D721Med (cell line): ENCODE results near the gene WDR54.
"Not testable (repeated sequence)": the region's sequence is repeated elsewhere in the genome, so short reads cannot be mapped to it uniquely, and the experiment has no call there.

ENCODE experiments used
- DNase-seq: peaks from one replicate; pipeline ENCODE4 v3.0.0; 2011; ENCODE audit warnings: low spot score; ENCODE audit not compliant: insufficient read length
- FAIRE-seq: peaks from 2 replicates; lab custom pipeline; 2011; peaks lifted over from hg19 to GRCh38; lab: Jason Lieb, UNC
- TF ChIP-seq, protein P1 (sequence below): IDR thresholded peaks from 2 replicates; pipeline ENCODE4 v1.5.1; 2012; ENCODE audit warnings: mild to moderate bottlenecking, control low read depth; ENCODE audit not compliant: insufficient read depth; ENCODE audit errors: missing control alignments

WDR54 gene

DNA sequence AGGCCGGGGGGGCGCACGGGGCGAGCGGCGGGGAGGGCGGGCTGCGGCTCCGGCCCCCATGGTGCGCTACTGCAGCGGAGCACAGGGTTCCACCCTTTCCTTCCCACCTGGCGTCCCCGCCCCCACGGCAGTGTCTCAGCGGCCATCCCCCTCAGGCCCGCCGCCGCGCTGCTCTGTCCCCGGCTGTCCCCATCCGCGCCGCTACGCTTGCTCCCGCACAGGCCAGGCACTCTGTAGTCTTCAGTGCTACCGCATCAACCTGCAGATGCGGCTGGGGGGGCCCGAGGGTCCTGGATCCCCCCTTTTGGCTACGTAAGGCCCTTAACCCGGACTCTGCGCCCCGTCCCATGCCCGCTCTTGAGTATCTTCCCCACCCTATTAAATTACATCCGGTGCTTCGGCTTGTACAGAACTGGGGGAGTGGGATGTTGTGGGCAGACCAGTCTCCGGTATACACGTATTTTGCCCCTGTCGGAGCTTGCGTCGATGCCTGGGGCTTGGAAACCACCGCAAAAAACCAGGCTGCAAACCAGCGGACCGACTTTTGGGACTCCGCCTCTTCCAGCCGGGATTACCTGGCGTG lies 36.1 kb downstream of the WDR54 start:
- TF ChIP-seq, protein P1, sequence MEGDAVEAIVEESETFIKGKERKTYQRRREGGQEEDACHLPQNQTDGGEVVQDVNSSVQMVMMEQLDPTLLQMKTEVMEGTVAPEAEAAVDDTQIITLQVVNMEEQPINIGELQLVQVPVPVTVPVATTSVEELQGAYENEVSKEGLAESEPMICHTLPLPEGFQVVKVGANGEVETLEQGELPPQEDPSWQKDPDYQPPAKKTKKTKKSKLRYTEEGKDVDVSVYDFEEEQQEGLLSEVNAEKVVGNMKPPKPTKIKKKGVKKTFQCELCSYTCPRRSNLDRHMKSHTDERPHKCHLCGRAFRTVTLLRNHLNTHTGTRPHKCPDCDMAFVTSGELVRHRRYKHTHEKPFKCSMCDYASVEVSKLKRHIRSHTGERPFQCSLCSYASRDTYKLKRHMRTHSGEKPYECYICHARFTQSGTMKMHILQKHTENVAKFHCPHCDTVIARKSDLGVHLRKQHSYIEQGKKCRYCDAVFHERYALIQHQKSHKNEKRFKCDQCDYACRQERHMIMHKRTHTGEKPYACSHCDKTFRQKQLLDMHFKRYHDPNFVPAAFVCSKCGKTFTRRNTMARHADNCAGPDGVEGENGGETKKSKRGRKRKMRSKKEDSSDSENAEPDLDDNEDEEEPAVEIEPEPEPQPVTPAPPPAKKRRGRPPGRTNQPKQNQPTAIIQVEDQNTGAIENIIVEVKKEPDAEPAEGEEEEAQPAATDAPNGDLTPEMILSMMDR, result no peak
- no peak for FAIRE-seq
- no peak for DNase-seq

DNA sequence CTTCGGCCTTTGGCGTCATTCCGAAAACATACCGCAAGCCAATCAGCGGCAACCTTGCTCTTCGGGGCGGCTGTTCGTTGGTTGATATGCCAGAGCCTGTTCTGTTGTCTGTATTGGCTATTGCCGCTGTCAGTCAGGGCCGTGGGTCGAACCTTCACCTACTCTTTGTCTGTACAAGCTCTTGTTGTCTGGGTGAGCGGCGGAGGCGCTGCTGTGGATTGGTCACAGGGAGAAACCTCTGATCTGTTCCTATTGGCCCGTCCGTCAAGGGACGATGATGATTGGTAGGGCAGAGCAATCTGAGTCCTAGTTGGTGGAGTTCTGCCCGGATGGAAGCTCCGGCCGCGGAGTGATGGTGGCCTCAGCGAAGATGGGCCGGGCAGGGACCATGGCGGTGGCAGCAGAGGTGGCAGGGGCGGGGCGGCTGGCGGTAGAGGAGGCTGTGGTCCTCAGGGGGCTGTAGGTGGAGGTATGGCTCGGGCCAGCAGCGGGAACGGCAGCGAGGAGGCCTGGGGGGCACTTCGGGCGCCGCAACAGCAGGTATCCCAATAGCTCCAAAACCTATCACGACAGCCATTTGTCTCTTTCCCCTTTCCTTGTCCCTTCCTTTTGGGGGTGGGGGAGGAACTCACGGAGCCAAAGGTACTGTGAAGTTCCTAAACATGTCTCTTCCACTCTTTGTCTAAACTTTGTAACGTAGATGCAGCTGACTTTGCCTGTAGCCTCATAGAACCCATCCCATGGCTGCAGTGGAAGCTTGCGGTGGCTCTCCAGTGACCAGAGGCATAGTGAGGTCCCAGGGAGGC lies 36.8 kb downstream of the WDR54 start, which contains the start of gene WBP1:
WBP1 (plus strand) TSS at position 307 of the 806 bp plus-strand sequence; CDS start at position 472, 165 bp downstream.
- DNase-seq (peak; percentile 84), FAIRE-seq (peak; percentile 35)
- TF ChIP-seq, protein P1, result no peak

DNA sequence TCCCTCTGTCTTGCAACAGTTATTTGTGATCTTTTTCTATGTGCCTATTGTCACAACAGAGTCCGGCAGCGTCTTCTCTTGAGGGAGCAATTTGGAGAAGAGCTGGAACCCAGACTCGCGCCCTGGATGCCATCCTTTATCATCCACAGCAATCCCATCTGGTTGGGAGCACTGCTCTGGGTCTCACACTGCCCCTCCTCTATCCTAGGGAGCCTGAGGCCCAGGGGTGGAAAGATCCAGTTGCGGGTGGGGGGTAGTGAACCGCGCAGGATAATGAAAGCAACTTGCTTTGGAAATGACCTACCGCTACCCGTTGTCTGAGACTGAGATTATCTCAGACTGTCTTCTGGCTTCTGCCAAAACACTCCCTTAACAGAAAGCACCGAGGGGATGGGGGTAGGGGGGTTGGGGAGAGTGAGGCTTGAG lies 37.4 kb downstream of the WDR54 start:
- DNase-seq (no peak), FAIRE-seq (no peak)
- TF ChIP-seq, protein P1, result no peak

DNA sequence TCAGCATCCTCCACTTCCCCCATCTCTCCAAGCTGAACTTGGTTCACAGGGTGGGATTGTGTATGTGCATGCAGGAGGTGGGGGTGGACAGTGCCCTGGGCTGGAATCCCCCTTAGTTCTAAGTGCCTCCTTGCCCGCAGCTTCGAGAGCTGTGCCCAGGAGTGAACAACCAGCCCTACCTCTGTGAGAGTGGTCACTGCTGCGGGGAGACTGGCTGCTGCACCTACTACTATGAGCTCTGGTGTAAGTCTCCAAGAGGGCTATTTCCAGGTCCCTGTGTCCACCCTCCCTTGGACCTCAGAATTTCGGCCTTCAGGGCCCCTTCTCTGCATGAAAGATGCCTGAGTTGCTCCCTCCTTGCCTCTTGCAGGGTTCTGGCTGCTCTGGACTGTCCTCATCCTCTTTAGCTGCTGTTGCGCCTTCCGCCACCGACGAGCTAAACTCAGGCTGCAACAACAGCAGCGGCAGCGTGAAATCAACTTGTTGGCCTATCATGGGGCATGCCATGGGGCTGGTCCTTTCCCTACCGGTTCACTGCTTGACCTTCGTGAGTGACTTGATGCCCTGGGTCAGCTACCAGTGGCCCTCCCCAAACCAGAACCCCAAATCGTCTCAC lies 38.1 kb downstream of the WDR54 start:
- not testable (repeated sequence) for FAIRE-seq, DNase-seq

DNA sequence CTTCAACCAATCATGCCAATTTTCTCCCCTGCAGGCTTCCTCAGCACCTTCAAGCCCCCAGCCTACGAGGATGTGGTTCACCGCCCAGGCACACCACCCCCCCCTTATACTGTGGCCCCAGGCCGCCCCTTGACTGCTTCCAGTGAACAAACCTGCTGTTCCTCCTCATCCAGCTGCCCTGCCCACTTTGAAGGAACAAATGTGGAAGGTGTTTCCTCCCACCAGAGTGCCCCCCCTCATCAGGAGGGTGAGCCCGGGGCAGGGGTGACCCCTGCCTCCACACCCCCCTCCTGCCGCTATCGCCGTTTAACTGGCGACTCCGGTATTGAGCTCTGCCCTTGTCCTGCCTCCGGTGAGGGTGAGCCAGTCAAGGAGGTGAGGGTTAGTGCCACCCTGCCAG lies 38.7 kb downstream of the WDR54 start:
- not testable (repeated sequence) for FAIRE-seq, DNase-seq

DNA sequence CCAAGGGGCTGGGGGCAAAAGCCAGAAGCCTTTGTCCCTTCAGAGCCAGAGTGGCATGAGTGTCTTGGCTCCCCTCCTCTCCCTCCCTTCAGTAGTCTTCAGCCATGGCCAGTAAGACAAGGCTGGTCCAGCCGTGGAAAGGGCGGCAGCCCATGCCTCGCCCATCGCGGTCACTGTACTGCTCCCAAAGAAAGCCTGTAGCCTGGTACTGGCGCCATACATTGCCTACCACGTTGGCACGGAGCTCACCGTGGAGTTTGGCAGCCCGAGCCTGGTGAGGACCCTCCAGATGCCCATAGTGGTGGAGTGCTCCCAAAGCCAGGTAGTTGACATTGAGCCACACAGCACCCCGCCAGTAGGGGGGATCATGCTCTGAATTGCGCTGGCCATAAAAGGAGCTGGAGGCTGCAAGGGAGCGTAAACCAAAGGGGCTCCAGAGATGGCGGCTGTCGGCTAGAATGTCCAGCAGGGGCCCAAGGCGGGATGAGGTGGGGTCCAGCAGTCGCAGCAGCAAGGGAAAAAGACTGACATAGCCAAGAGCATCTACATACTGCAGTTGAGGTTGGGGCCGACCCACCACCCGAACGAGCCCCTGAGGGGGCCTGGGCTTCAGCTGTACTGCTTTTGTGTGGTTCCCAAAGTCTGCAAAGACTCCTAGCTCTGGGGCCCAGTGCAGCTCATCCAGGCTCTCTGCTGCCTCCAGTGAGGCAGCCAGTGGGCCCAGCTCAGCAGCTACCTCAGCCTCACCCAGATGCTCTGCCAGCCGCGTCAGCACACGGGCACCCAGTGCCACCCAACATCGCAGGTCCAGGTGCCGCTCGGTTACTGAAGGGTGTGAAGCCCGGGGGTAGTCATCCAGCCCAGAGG lies 39.9 kb downstream of the WDR54 start:
- FAIRE-seq, result no peak
- DNase-seq, result no peak
- TF ChIP-seq, protein P1, result peak; percentile 31

DNA sequence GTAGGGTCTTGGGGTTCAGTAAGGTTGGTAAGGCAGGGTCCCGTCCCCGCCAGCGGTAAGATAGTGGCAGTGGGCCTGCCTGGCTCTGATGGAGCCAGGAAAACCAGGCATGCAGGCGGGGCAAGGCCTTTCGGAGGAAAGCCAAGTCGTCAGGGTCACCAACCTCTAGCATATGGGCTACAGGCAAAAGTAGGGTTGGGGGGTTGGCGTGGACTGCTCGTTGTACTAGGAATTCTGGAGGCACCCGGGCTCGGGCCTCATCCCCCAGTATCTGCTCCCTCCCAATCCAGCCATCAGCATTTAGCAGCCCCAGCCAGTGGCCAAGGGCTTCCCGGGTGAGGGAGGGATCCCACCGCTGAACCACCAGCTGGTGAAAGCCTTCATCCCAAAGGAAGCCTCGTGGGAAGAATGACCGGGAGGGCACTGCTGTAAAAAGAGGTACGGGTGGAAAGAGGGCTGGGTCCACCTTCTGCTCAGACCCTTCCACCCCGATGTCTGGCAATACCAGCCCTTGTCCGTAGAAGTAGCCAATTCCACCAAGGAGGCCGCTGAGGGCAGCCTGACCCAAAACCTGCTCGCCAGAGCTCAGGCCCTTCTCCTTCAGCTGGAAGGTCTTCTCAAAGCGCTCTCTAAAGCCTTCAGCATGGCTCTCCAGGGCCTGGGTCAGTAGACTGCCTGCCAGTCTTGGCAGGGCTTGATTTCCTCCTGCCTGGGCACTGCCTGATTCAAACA lies 40.7 kb downstream of the WDR54 start:
- DNase-seq (no peak), FAIRE-seq (no peak)
- TF ChIP-seq, protein P1, result no peak
